AG10803 (cell line): Measurements from ENCODE around the gene SPRED3.

Source experiments
- DNase-seq: peaks from one replicate; pipeline ENCODE4 v3.0.0; 2010; ENCODE audit warnings: low read depth
- H3K4me3 ChIP-seq: 2 replicates; pipeline ENCODE4 v1.5.1; 2011; ENCODE audit warnings: mild to moderate bottlenecking, low read length, control low read depth
- CTCF ChIP-seq: conservative IDR thresholded peaks from 2 replicates; pipeline ENCODE4 v1.5.1; 2011; ENCODE audit warnings: mild to moderate bottlenecking, low read length, control low read depth, inconsistent platforms

The SPRED3 gene

GRCh38 chr19:38386971-38387549 lies 1.4 kb upstream of the SPRED3 start:
- peak overlapping the region; percentile 83 for H3K4me3 ChIP-seq
- no peak for TF ChIP-seq CTCF
- no peak for DNase-seq

- TF ChIP-seq CTCF: no peak
- peak; percentile 90 for DNase-seq
- H3K4me3 ChIP-seq: peak within 1 kb of the TSS; percentile 83
Observed at GRCh38 chr19:38387550-38388348, 748 bp upstream of the SPRED3 start, which contains the start of gene GGN. Gene GGN (minus strand): TSS chr19:38388034. CDS start chr19:38387261, 773 bp downstream.

GRCh38 chr19:38389101-38389925 lies 816 bp downstream of the SPRED3 start:
- peak; percentile 69 for DNase-seq
- peak overlapping the region; percentile 83 for H3K4me3 ChIP-seq
- TF ChIP-seq CTCF: no peak

GRCh38 chr19:38389957-38390924 lies 1.7 kb downstream of the SPRED3 start:
- no peak for TF ChIP-seq CTCF
- no peak for DNase-seq
- H3K4me3 ChIP-seq: peak overlapping the region; percentile 83

- no peak overlapping the region for H3K4me3 ChIP-seq
- no peak for TF ChIP-seq CTCF
- no peak for DNase-seq
Observed at GRCh38 chr19:38391911-38392464, 3.5 kb downstream of the SPRED3 start.

- DNase-seq: no peak
- TF ChIP-seq CTCF: no peak
- H3K4me3 ChIP-seq: no peak overlapping the region
Observed at GRCh38 chr19:38392707-38393308, 4.3 kb downstream of the SPRED3 start.
